Adipocyte (in vitro differentiated cells): ENCODE measurements around the gene LMNB1.

ENCODE experiments used
- DNase-seq: peaks from one replicate; pipeline ENCODE4 v3.0.0-alpha.2; 2015; ENCODE audit warnings: low read depth
- H3K27me3 ChIP-seq: replicated peaks from 2 replicates; pipeline ENCODE4 v1.7.0; 2013; ENCODE audit warnings: mild to moderate bottlenecking, low read length, moderate library complexity; ENCODE audit not compliant: control insufficient read depth, insufficient read depth
- H3K36me3 ChIP-seq: 2 replicates; pipeline ENCODE4 v1.7.0; 2013; ENCODE audit warnings: low read length, mild to moderate bottlenecking, moderate library complexity; ENCODE audit not compliant: control insufficient read depth, insufficient read depth, severe bottlenecking
- H3K4me1 ChIP-seq: 2 replicates; pipeline ENCODE4 v1.7.0; 2013; ENCODE audit warnings: mild to moderate bottlenecking, low read length, moderate library complexity; ENCODE audit not compliant: control insufficient read depth, insufficient read depth
- H3K4me3 ChIP-seq: 2 replicates; pipeline ENCODE4 v1.7.0; 2013; ENCODE audit warnings: mild to moderate bottlenecking, low read length, moderate library complexity
- H3K9ac ChIP-seq: 2 replicates; pipeline ENCODE4 v1.7.0; 2013; ENCODE audit warnings: mild to moderate bottlenecking, low read length, moderate library complexity
- H3K9me3 ChIP-seq: 2 replicates; pipeline ENCODE4 v1.7.0; 2013; ENCODE audit warnings: mild to moderate bottlenecking, low read length, moderate library complexity; ENCODE audit not compliant: control insufficient read depth

LMNB1 gene

DNA sequence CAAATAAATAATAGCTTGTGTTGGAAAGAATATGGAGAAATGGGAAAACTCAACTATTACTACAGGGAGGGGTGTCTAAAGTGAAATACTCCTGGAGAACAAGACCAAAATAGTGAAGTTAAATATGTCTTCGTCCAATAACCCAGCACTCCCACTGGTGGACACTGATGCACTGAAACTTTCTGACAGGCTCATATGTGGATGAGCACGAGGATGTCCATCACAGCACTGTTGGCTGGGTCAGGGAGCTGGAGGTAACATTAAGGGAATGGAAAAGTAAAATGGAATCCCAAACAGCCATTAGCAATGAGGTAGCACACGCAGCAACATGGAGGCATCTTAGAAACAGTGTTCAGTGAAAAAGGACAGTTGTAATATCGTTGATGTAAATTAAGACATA lies 86.5 kb downstream of the LMNB1 start:
- Histone ChIP-seq H3K36me3 (no peaks in the 10 kb centered on the region), H3K4me3 (no peak overlapping the region), H3K9me3 (no peaks in the 10 kb centered on the region), H3K27me3 (no peaks in the 10 kb centered on the region), H3K4me1 (peaks cover 8% of the 10 kb centered on the region), H3K9ac (no peak overlapping the region)
- no peak for DNase-seq

GRCh38 chr5:126864042-126864688 lies 87.2 kb downstream of the LMNB1 start:
- Histone ChIP-seq H3K4me1 (peaks cover 11% of the 10 kb centered on the region), H3K9me3 (no peaks in the 10 kb centered on the region), H3K4me3 (no peak overlapping the region), H3K9ac (no peak overlapping the region), H3K27me3 (no peaks in the 10 kb centered on the region), H3K36me3 (no peaks in the 10 kb centered on the region)
- no peak for DNase-seq

- Histone ChIP-seq H3K4me1 (peaks cover 12% of the 10 kb centered on the region), H3K9ac (no peak overlapping the region), H3K9me3 (no peaks in the 10 kb centered on the region), H3K4me3 (no peak overlapping the region), H3K27me3 (no peaks in the 10 kb centered on the region), H3K36me3 (no peaks in the 10 kb centered on the region)
- peak; percentile 51 for DNase-seq
Observed at GRCh38 chr5:126865299-126865698, 88.4 kb downstream of the LMNB1 start.

- H3K36me3 ChIP-seq: no peaks in the 10 kb centered on the region
- no peaks in the 10 kb centered on the region for H3K9me3 ChIP-seq
- no peak overlapping the region for H3K4me3 ChIP-seq
- no peak overlapping the region for H3K9ac ChIP-seq
- H3K27me3 ChIP-seq: no peaks in the 10 kb centered on the region
- DNase-seq: no peak
- peaks cover 12% of the 10 kb centered on the region for H3K4me1 ChIP-seq
Observed at GRCh38 chr5:126866851-126867636, 90.1 kb downstream of the LMNB1 start.

GRCh38 chr5:126868338-126869004 lies 91.5 kb downstream of the LMNB1 start:
- Histone ChIP-seq H3K4me3 (no peak overlapping the region), H3K9ac (no peak overlapping the region), H3K27me3 (no peaks in the 10 kb centered on the region), H3K4me1 (peaks cover 12% of the 10 kb centered on the region), H3K36me3 (no peaks in the 10 kb centered on the region), H3K9me3 (no peaks in the 10 kb centered on the region)
- no peak for DNase-seq

DNA sequence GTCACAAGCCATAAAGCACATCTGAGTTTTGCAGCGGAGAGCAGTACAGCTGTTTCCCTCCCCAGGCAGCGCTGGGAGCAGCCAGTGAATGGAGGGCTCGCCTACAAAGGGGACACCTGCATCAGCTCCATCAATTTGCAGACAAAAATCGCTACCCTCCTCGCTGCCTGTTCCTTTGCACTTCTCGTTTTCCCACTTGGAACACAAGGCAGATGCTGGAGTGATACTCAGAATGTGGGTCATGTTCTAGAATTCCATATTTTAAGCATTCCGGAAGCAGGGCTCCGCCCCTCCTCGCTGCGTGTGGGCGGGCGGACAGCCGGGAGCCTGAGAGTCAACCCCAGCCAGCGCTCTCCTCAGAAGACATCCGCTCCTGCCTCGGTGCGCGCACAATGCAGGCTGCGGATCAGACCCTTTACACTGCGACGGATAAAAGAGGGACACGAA lies 92.1 kb downstream of the LMNB1 start:
- Histone ChIP-seq H3K27me3 (no peaks in the 10 kb centered on the region), H3K4me1 (peaks cover 12% of the 10 kb centered on the region), H3K4me3 (peak overlapping the region; percentile 55), H3K9ac (no peak overlapping the region), H3K36me3 (no peaks in the 10 kb centered on the region), H3K9me3 (no peaks in the 10 kb centered on the region)
- peak; percentile 59 for DNase-seq

- H3K27me3 ChIP-seq: no peaks in the 10 kb centered on the region
- H3K4me3 ChIP-seq: no peak overlapping the region
- peaks cover 5% of the 10 kb centered on the region for H3K4me1 ChIP-seq
- no peaks in the 10 kb centered on the region for H3K9me3 ChIP-seq
- no peak overlapping the region for H3K9ac ChIP-seq
- no peaks in the 10 kb centered on the region for H3K36me3 ChIP-seq
- DNase-seq: peak; percentile 15
Observed at GRCh38 chr5:126871441-126871840, 94.5 kb downstream of the LMNB1 start.

DNA sequence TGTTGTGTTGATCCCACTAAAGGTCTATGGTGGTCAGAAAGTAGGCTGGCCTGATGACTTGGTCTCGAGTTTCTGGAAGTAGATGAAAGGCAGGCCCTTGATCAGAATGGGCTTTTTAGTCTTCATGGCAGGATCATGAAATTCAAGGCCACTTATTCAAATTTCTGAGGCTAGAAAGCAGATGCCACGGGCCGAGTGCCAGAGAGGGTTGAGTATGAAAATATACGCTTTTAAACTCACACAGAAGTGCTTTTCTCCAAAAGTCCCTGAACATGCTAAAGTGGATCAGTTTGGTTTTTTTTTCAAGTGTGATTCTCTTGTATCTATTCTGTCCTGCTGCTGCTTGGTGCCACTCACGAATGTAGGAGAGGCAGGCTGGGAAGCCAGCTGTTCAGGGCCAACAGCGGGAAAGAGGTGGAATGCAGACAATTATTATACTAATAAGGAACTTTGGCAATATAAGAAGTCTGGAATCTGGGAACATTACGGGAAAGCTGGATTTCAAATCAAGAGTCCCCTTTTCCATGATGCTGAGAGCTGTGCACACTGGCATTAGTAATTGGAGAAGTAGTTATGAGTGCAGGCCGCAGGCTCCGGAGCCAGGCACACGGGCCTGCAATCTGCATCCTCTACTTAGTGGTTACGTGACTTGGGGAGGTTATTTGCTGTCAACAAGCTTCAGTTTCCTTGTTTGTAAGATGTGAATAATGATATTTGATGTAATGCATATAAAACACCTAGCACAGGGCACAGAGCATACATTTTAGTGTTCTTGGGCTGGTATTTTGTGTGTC lies 95.8 kb downstream of the LMNB1 start:
- DNase-seq: no peak
- Histone ChIP-seq H3K4me3 (no peak overlapping the region), H3K9me3 (no peaks in the 10 kb centered on the region), H3K36me3 (no peaks in the 10 kb centered on the region), H3K27me3 (no peaks in the 10 kb centered on the region), H3K4me1 (peaks cover 5% of the 10 kb centered on the region), H3K9ac (no peak overlapping the region)

- no peak for DNase-seq
- H3K36me3 ChIP-seq: no peaks in the 10 kb centered on the region
- H3K9ac ChIP-seq: no peak overlapping the region
- H3K4me1 ChIP-seq: peaks cover 4% of the 10 kb centered on the region
- no peak overlapping the region for H3K4me3 ChIP-seq
- H3K27me3 ChIP-seq: no peaks in the 10 kb centered on the region
- no peaks in the 10 kb centered on the region for H3K9me3 ChIP-seq
Observed at GRCh38 chr5:126875303-126875785, 98.4 kb downstream of the LMNB1 start.

GRCh38 chr5:126877602-126878001 lies 100.7 kb downstream of the LMNB1 start:
- H3K9me3 ChIP-seq: no peaks in the 10 kb centered on the region

More at GRCh38 chr5:126877602-126878001, 100.7 kb downstream of the LMNB1 start:
- Histone ChIP-seq H3K36me3 (no peaks in the 10 kb centered on the region), H3K27me3 (peaks cover 6% of the 10 kb centered on the region), H3K4me3 (no peak overlapping the region), H3K4me1 (peaks cover 4% of the 10 kb centered on the region), H3K9ac (no peak overlapping the region)
- DNase-seq: no peak
